Measurements from ENCODE around the gene KIF14. TPM values are rescaled to one million over a fixed set of nuclear protein-coding genes. Genes with fewer than 3 reads are reported as not detected.
"Not testable (repeated sequence)": the region's sequence is repeated elsewhere in the genome, so short reads cannot be mapped to it uniquely, and the experiment has no call there.

The KIF14 gene
- total and polyA plus RNA-seq, 9 donors = 2.5 to 5.5 (median 3.8) TPM

DNA sequence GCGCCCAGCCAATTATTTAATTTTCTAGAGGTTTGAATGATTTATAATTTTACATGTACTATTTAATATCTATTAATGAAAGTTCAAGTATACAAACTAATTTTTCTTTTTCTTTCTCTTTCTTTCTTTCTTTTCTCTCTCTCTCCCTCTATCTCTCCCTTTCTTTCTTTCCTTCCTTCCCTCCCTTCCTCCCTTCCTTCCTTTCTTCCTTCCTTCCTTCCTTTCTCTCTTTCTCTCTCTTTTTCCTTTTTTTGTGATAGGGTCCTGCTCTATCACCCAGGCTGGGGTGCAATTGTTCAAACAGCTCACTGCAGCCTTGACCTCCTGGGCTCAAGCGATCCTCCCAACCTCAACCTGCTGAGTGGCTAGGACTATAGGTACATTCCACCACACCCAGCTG is 16.1 kb upstream of the KIF14 start:
- Histone ChIP-seq H3K4me3 (ENCODE audit: low read length) (no peak overlapping the region), H3K4me1 (ENCODE audit: control insufficient read depth, insufficient read depth, low read length) (no peaks in the 10 kb centered on the region), H3K9me3 (replicated peaks; ENCODE audit: control insufficient read depth, low read depth, low read length) (no peaks in the 10 kb centered on the region), H3K27ac (ENCODE audit: low read length) (no peak overlapping the region), H3K27me3 (ENCODE audit: control insufficient read depth, insufficient read depth, low read length) (no peaks in the 10 kb centered on the region), H3K36me3 (ENCODE audit: control insufficient read depth, insufficient read depth, low read length) (peaks cover 7% of the 10 kb centered on the region)
- DNase-seq = no peak
- no CpG with 5 or more reads among the region's 2 CpGs for WGBS (ENCODE audit: insufficient coverage)

DNA sequence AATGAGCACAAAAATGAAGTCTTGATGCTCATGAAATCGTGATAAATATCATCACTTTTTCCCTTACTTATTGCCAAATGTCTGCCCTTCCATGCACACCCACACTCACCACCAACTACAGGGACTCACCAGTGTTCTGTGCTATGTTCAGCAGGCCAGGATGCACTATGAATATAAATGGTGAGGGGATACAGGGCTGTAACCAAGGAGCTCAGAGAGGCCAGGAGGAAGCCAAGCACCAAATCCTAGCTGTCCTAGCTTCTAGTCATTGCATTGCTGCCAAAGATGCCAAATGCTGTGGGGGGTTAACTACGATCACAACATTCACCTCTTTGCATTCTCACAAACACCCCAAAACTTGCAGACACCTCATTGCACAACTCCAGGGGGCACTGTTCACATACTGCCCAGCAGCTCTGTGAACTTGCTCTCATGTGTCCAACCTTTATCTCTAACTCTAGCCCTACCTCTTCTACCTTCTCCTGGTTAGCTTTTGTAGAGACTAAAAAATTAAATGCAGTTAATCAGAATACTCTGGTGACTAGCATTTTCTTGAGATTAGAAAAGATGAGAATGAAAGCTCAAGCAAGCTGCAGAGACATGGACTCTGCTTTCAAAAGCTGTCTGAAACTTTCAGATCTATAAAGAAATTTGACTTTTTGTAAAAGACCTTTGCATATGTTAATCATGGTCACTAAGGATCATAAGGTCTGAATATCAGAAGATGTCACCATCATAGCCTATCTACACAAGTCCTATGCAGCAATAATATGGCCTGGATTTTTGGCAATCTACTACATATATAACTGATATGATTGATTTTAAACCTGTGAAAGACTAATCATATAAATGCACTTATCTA is 13.9 kb upstream of the KIF14 start:
- no peaks in the 10 kb centered on the region for H3K27me3 ChIP-seq (ENCODE audit: control insufficient read depth, insufficient read depth, low read length)
- WGBS (ENCODE audit: insufficient coverage) = 60% methylated on average over 1 of the region's 2 CpGs
- DNase-seq = no peak
- H3K36me3 ChIP-seq (ENCODE audit: control insufficient read depth, insufficient read depth, low read length) = peaks cover 4% of the 10 kb centered on the region
- no peak overlapping the region for H3K27ac ChIP-seq (ENCODE audit: low read length)
- H3K4me3 ChIP-seq (ENCODE audit: low read length) = no peak overlapping the region
- H3K4me1 ChIP-seq (ENCODE audit: control insufficient read depth, insufficient read depth, low read length) = no peaks in the 10 kb centered on the region
- H3K9me3 ChIP-seq (replicated peaks; ENCODE audit: control insufficient read depth, low read depth, low read length) = no peaks in the 10 kb centered on the region

DNA sequence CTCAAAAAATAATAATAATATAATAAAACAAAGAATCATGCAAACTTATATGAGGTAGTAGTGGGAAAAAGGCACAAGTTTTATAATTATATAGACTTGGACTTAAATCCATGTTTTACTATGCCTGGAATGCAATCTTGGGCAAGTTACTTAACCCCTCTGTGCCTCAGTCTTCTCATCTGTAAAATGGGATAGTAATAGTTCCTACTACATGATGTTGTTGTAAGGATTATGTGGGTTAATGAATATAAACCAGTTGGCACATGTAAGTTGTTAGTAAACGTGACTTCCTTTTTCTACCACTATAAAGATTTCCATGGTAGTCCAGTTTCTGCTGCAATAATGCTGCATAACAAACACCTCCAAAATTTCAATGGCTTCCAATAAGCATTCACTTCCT is 10.8 kb upstream of the KIF14 start:
- DNase-seq = no peak
- Histone ChIP-seq H3K27me3 (ENCODE audit: control insufficient read depth, insufficient read depth, low read length) (no peaks in the 10 kb centered on the region), H3K36me3 (ENCODE audit: control insufficient read depth, insufficient read depth, low read length) (no peaks in the 10 kb centered on the region), H3K4me1 (ENCODE audit: control insufficient read depth, insufficient read depth, low read length) (no peaks in the 10 kb centered on the region), H3K4me3 (ENCODE audit: low read length) (no peak overlapping the region), H3K27ac (ENCODE audit: low read length) (no peak overlapping the region), H3K9me3 (replicated peaks; ENCODE audit: control insufficient read depth, low read depth, low read length) (no peaks in the 10 kb centered on the region)
- WGBS (ENCODE audit: insufficient coverage) = no CpG with 5 or more reads among the region's 1 CpG

DNA sequence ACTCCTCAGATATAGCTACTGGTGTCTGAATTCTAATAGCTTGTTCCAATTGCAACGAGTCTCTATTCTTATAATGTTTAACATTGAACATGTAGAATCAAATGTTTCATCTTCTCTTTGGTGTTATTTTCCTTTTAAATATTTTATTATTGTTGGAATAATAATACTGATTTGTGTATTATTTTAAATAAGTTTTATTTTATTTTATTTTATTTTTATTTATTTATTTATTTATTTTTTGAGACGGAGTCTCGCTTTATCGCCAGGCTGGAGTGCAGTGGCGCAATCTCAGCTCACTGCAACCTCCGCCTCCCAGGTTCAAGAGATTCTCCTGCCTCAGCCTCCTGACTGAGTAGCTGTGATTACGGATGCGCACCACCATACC is 10.0 kb upstream of the KIF14 start:
- 98% methylated on average over 7 of the region's 8 CpGs for WGBS (ENCODE audit: insufficient coverage)
- H3K4me1 ChIP-seq (ENCODE audit: control insufficient read depth, insufficient read depth, low read length); H3K36me3 ChIP-seq (ENCODE audit: control insufficient read depth, insufficient read depth, low read length); H3K4me3 ChIP-seq (ENCODE audit: low read length); DNase-seq; H3K27ac ChIP-seq (ENCODE audit: low read length); H3K9me3 ChIP-seq (replicated peaks; ENCODE audit: control insufficient read depth, low read depth, low read length); H3K27me3 ChIP-seq (ENCODE audit: control insufficient read depth, insufficient read depth, low read length): not testable (repeated sequence)

DNA sequence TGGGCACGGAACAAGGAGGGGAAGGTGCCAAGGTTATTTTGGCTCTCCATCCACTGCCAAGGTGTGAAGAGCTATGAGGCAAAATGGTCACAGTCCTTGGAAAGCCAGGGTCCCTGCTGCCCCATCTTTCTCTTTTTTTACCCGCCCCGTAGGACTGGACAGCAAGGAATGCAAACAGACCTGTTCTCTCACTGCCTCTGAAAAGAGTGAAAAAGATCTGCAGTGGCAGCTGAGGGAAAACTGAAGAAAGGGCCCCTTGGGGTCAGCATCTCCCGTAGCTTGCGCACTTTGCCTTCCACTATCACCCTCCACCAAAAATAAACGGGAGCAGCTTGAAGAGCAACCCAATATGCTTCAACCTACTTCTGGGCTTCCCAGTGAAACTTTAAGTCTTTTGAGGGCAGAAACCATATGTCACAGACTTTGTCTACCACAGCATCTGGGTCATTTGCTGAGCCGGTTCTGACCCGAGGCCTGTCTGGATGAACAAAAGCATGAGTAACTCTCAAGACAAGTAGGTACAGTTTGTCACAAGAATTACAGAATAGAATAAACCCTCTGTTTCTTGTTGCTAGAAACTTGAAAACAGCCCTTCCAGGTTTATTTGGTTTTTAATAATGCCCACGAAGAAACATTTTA is 9.4 kb upstream of the KIF14 start:
- Histone ChIP-seq H3K27me3 (ENCODE audit: control insufficient read depth, insufficient read depth, low read length) (no peaks in the 10 kb centered on the region), H3K4me1 (ENCODE audit: control insufficient read depth, insufficient read depth, low read length) (no peaks in the 10 kb centered on the region), H3K9me3 (replicated peaks; ENCODE audit: control insufficient read depth, low read depth, low read length) (no peaks in the 10 kb centered on the region), H3K27ac (ENCODE audit: low read length) (no peak overlapping the region), H3K4me3 (ENCODE audit: low read length) (no peak overlapping the region), H3K36me3 (ENCODE audit: control insufficient read depth, insufficient read depth, low read length) (no peaks in the 10 kb centered on the region)
- DNase-seq = no peak
- WGBS (ENCODE audit: insufficient coverage) = 57% methylated on average over 1 of the region's 9 CpGs

DNA sequence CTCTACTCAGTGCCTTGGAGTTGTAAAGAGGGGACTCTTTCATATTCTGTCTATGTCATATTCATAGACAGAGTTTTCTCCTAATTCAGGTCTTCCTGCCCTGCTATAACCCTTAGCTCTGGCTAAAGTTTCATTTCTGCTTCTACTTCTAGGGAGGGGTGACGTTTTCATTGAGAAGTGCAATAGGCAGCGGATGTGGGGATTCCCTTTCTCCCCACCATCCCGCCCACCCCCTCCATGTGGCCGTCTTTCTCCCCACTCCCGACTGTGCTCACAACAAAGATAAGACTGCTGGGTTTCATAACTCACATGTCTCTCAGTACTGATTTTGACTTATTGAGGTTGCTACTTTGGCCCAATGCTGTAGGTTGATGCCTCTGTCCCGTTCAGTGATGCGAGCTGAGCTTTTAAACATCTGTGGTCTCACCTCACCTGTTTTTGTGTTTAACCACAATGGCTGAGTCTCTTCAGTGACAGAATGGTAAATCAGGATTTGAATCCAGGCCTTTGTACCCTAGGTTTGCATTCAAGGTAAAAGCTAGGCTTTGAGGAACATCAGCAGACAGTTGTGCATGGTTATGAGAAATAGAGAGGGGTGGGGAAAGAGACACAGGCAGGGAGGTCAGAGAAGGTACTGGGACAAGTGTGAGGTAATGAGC is 7.8 kb upstream of the KIF14 start:
- no peaks in the 10 kb centered on the region for H3K9me3 ChIP-seq (replicated peaks; ENCODE audit: control insufficient read depth, low read depth, low read length)
- H3K4me3 ChIP-seq (ENCODE audit: low read length) = no peak overlapping the region
- H3K27me3 ChIP-seq (ENCODE audit: control insufficient read depth, insufficient read depth, low read length) = no peaks in the 10 kb centered on the region
- DNase-seq = peak; percentile 21
- no peak overlapping the region for H3K27ac ChIP-seq (ENCODE audit: low read length)
- H3K36me3 ChIP-seq (ENCODE audit: control insufficient read depth, insufficient read depth, low read length) = no peaks in the 10 kb centered on the region
- H3K4me1 ChIP-seq (ENCODE audit: control insufficient read depth, insufficient read depth, low read length) = no peaks in the 10 kb centered on the region
- WGBS (ENCODE audit: insufficient coverage) = 33% methylated on average over 2 of the region's 7 CpGs

DNA sequence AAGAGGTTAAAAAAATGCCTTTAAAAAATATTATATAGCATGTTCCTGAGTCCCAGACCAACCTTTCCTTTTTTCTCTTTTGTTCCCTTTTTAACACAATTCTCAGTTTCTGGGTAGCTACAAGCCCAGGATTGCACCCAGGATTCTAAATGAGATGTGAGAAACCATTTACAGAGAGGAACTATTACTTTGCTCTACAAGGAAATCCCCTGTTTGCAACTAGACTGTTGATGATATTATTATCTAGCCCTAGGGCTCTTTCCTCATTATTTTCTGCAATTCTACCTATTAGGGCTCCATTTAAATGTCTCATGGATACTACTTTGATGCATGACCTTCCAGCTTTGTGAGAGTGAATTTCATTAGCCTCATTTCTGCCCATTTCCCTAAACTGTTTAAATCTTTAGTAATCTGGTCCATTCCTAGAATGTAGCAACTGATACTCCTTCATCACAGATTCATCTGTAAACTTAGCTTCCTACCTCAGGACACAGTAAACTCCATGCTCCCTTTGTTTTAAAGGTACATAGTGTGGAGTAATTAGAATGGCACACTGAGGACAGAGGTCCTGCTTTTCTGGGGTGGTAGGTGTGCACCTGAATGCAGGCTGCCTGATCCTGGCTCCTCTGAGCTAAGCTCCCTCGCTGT is 7.1 kb upstream of the KIF14 start:
- no peak overlapping the region for H3K4me3 ChIP-seq (ENCODE audit: low read length)
- H3K4me1 ChIP-seq (ENCODE audit: control insufficient read depth, insufficient read depth, low read length) = no peaks in the 10 kb centered on the region
- H3K36me3 ChIP-seq (ENCODE audit: control insufficient read depth, insufficient read depth, low read length) = no peaks in the 10 kb centered on the region
- H3K27ac ChIP-seq (ENCODE audit: low read length) = no peak overlapping the region
- H3K27me3 ChIP-seq (ENCODE audit: control insufficient read depth, insufficient read depth, low read length) = no peaks in the 10 kb centered on the region
- WGBS (ENCODE audit: insufficient coverage) = no CpG with 5 or more reads among the region's 1 CpG
- no peak for DNase-seq
- no peaks in the 10 kb centered on the region for H3K9me3 ChIP-seq (replicated peaks; ENCODE audit: control insufficient read depth, low read depth, low read length)

DNA sequence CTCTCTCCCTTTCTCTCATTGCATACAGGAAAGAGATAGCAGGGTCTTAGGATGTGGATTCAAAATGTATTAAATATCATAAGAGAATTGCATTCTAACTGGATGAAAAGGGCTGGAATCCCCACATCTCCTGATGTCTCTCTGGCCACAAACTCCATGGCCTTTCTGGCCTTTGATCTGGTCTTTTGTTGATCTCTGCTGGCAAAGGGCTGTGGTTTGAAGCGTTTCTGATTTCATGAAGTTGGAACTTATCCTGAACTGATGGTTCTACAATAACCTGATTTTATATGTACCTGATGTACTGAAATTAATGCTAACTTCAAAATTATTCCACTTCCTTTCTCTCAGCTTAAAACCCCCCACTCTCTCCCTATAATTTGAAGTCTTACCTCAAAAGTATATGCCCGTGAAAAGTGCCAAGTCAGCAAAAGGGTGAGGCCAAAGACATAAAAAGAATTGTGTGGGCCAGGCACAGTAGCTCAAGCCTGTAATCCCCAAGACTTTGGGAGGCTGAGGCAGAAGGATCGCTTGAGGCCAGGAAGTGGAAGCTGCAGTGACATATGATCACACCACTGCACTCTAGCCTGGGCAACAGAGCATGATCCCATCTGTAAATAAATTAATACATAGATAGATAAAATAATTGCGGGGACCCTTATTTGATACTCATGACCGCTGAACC is 6.4 kb upstream of the KIF14 start:
- no peaks in the 10 kb centered on the region for H3K9me3 ChIP-seq (replicated peaks; ENCODE audit: control insufficient read depth, low read depth, low read length)
- no peaks in the 10 kb centered on the region for H3K36me3 ChIP-seq (ENCODE audit: control insufficient read depth, insufficient read depth, low read length)
- H3K4me1 ChIP-seq (ENCODE audit: control insufficient read depth, insufficient read depth, low read length) = no peaks in the 10 kb centered on the region
- WGBS (ENCODE audit: insufficient coverage) = 80% methylated on average over 1 of the region's 5 CpGs
- no peak overlapping the region for H3K27ac ChIP-seq (ENCODE audit: low read length)
- DNase-seq = no peak
- H3K4me3 ChIP-seq (ENCODE audit: low read length) = no peak overlapping the region
- no peaks in the 10 kb centered on the region for H3K27me3 ChIP-seq (ENCODE audit: control insufficient read depth, insufficient read depth, low read length)

DNA sequence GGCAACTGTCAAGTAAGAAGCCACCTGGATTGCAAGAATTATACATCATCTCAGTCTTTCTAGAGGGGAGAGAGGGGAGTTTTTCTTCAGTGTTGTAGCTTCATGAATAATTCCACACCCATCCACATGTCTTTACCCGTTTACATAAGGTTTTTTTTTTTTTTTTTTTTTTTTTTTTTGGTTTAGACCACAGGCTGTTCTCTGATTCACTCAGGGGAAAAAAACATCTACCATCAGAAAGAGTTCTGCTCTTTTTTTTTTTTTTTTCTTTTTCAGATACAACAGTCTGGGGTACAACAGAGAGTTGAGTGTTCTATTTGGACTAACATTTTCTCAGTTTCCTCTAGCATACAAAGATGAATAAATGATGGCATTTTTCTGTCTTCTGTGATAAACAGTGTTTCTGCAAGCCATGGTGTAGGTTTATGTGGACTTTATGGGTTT is 4.9 kb upstream of the KIF14 start:
- H3K27me3 ChIP-seq (ENCODE audit: control insufficient read depth, insufficient read depth, low read length) = no peaks in the 10 kb centered on the region
- WGBS (ENCODE audit: insufficient coverage) = no CpG with 5 or more reads among the region's 1 CpG
- H3K27ac ChIP-seq (ENCODE audit: low read length) = no peak overlapping the region
- DNase-seq = no peak
- no peaks in the 10 kb centered on the region for H3K36me3 ChIP-seq (ENCODE audit: control insufficient read depth, insufficient read depth, low read length)
- H3K4me3 ChIP-seq (ENCODE audit: low read length) = no peak overlapping the region
- H3K4me1 ChIP-seq (ENCODE audit: control insufficient read depth, insufficient read depth, low read length) = no peaks in the 10 kb centered on the region
- H3K9me3 ChIP-seq (replicated peaks; ENCODE audit: control insufficient read depth, low read depth, low read length) = no peaks in the 10 kb centered on the region
